Panc1 (cell line): Measurements from ENCODE around the gene CDH13.

Source experiments
- POLR2AphosphoS5 ChIP-seq: IDR thresholded peaks from 2 replicates; pipeline ENCODE4 v1.6.1; 2012; ENCODE audit warnings: mild to moderate bottlenecking, low read depth, low read length, moderate library complexity
- SIN3A ChIP-seq: IDR thresholded peaks from 2 replicates; pipeline ENCODE4 v1.6.1; 2012; ENCODE audit warnings: low read depth, mild to moderate bottlenecking, low read length, moderate library complexity, borderline replicate concordance; ENCODE audit not compliant: insufficient read depth
- TCF7L2 ChIP-seq: IDR thresholded peaks from 2 replicates; pipeline ENCODE4 v1.6.1; 2011; ENCODE audit warnings: mild to moderate bottlenecking, low read depth, low read length, inconsistent platforms
- TF ChIP-seq, protein P1 (sequence below): fragments of 450-650 bp; IDR thresholded peaks from 2 replicates; pipeline ENCODE4 v1.5.1; 2017; ENCODE audit warnings: mild to moderate bottlenecking
- TF ChIP-seq, protein P2 (sequence below), 2 experiments: IDR thresholded peaks; 2 replicates each; pipeline ENCODE4 v1.6.1; 2011 to 2012; ENCODE audit warnings: low read depth in 2 of 2, control low read depth in 1 of 2, low read length in 1 of 2, mild to moderate bottlenecking in 1 of 2, moderate library complexity in 1 of 2; ENCODE audit not compliant: insufficient read depth in 1 of 2

DNA sequence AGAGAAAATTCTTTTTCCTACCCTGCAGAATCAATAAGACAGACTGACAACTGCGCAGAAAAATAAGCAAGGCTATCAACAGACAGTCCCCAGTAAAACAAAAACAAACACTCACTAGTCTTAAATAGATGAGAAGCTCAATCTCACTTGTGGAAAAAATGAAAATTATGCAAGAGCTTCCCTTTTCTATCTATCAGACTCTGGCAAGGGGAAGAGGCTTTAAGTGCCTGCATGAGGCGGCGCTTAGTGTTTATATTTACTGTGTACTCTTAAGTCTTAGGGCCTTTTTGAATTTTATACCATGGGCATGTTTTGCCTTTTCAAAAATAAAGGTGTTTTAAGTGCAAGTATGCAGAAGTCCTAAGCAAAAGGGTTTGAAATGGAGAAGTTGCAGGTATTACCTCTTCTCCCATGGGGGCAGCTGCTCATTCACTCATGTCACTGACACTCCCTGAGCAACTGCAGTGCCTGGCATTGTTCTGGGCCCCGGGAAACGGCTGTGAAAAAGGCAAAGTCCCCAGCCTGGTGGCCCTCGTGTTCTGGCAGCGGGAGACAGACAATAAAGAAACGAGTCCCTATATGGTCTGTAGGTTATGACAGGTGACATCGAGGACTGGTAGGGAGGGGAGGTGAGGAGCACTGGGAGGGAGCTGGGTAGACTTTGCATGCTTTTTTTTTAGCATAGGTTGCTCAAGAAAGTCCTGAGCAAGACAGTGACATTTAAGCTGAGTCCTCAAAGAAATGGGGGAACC, 1216.2 kb downstream of the CDH13 start:
- TF ChIP-seq, protein P1, sequence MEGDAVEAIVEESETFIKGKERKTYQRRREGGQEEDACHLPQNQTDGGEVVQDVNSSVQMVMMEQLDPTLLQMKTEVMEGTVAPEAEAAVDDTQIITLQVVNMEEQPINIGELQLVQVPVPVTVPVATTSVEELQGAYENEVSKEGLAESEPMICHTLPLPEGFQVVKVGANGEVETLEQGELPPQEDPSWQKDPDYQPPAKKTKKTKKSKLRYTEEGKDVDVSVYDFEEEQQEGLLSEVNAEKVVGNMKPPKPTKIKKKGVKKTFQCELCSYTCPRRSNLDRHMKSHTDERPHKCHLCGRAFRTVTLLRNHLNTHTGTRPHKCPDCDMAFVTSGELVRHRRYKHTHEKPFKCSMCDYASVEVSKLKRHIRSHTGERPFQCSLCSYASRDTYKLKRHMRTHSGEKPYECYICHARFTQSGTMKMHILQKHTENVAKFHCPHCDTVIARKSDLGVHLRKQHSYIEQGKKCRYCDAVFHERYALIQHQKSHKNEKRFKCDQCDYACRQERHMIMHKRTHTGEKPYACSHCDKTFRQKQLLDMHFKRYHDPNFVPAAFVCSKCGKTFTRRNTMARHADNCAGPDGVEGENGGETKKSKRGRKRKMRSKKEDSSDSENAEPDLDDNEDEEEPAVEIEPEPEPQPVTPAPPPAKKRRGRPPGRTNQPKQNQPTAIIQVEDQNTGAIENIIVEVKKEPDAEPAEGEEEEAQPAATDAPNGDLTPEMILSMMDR: no peak
- TF ChIP-seq POLR2AphosphoS5 (no peak), TCF7L2 (no peak), SIN3A (no peak)
- TF ChIP-seq, protein P2, sequence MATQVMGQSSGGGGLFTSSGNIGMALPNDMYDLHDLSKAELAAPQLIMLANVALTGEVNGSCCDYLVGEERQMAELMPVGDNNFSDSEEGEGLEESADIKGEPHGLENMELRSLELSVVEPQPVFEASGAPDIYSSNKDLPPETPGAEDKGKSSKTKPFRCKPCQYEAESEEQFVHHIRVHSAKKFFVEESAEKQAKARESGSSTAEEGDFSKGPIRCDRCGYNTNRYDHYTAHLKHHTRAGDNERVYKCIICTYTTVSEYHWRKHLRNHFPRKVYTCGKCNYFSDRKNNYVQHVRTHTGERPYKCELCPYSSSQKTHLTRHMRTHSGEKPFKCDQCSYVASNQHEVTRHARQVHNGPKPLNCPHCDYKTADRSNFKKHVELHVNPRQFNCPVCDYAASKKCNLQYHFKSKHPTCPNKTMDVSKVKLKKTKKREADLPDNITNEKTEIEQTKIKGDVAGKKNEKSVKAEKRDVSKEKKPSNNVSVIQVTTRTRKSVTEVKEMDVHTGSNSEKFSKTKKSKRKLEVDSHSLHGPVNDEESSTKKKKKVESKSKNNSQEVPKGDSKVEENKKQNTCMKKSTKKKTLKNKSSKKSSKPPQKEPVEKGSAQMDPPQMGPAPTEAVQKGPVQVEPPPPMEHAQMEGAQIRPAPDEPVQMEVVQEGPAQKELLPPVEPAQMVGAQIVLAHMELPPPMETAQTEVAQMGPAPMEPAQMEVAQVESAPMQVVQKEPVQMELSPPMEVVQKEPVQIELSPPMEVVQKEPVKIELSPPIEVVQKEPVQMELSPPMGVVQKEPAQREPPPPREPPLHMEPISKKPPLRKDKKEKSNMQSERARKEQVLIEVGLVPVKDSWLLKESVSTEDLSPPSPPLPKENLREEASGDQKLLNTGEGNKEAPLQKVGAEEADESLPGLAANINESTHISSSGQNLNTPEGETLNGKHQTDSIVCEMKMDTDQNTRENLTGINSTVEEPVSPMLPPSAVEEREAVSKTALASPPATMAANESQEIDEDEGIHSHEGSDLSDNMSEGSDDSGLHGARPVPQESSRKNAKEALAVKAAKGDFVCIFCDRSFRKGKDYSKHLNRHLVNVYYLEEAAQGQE (IDR thresholded peaks at IDR 0.05; ENCODE audit: insufficient read depth in 1 of 2, low read depth in 2 of 2, low read length in 1 of 2): no peak
